HepG2 (cell line): ENCODE data around the gene ZMYND10. TPM values are rescaled to one million over a fixed set of nuclear protein-coding genes. Genes with fewer than 3 reads are reported as not detected.

Experiments
- ADNP ChIP-seq: sonication (generic); formaldehyde crosslinking; IDR thresholded peaks from 2 replicates; pipeline ENCODE4 v1.4.0; 2020; ENCODE audit warnings: missing genetic modification reagents
- ARHGAP35 ChIP-seq: sonication (generic); formaldehyde crosslinking; IDR thresholded peaks from 2 replicates; pipeline ENCODE4 v1.9.0; 2022; ENCODE audit warnings: mild to moderate bottlenecking, inconsistent platforms, moderate library complexity, missing genetic modification reagents, borderline replicate concordance
- HDAC2 ChIP-seq: sonication (generic); formaldehyde crosslinking; IDR thresholded peaks from 2 replicates; pipeline ENCODE4 v1.4.0; 2020; ENCODE audit warnings: missing genetic modification reagents
- HOXA3 ChIP-seq: sonication (generic); formaldehyde crosslinking; IDR thresholded peaks from 2 replicates; pipeline ENCODE4 v1.5.0; 2020; ENCODE audit warnings: missing genetic modification reagents
- MLX ChIP-seq: IDR thresholded peaks from 2 replicates; pipeline ENCODE4 v1.6.1; 2016
- NR2F6 ChIP-seq, 2 experiments: IDR thresholded peaks; 2 replicates each; pipeline ENCODE4 v1.6.1; 2016; ENCODE audit warnings: antibody characterized with exemption in 1 of 2, mild to moderate bottlenecking in 1 of 2
- PHF5A ChIP-seq: IDR thresholded peaks from one replicate; pipeline ENCODE4 v1.6.1; 2018; ENCODE audit warnings: low read depth, missing genetic modification reagents; ENCODE audit not compliant: unreplicated experiment
- RXRA ChIP-seq: sonication (generic); formaldehyde crosslinking; IDR thresholded peaks from 2 replicates; pipeline ENCODE4 v1.5.1; 2020; ENCODE audit warnings: missing genetic modification reagents
- ZBTB39 ChIP-seq: sonication (generic); formaldehyde crosslinking; IDR thresholded peaks from 2 replicates; pipeline ENCODE4 v1.5.0; 2020; ENCODE audit warnings: missing genetic modification reagents
- ZBTB7B ChIP-seq: sonication (generic); formaldehyde crosslinking; IDR thresholded peaks from 2 replicates; pipeline ENCODE4 v1.4.0; 2020; ENCODE audit warnings: missing genetic modification reagents
- ZKSCAN8 ChIP-seq: IDR thresholded peaks from 2 replicates; pipeline ENCODE4 v1.6.1; 2016; ENCODE audit warnings: borderline replicate concordance, missing genetic modification reagents, missing compliant biosample characterization
- ZNF264 ChIP-seq: sonication (generic); formaldehyde crosslinking; IDR thresholded peaks from 2 replicates; pipeline ENCODE4 v1.4.0; 2020; ENCODE audit warnings: missing genetic modification reagents
- ZNF331 ChIP-seq: sonication (generic); formaldehyde crosslinking; IDR thresholded peaks from 2 replicates; pipeline ENCODE4 v1.4.0; 2020; ENCODE audit warnings: missing genetic modification reagents
- ZNF362 ChIP-seq: sonication (generic); formaldehyde crosslinking; IDR thresholded peaks from 2 replicates; pipeline ENCODE4 v1.4.0; 2020; ENCODE audit warnings: missing genetic modification reagents, mild to moderate bottlenecking, borderline replicate concordance
- ZNF607 ChIP-seq: sonication (generic); formaldehyde crosslinking; IDR thresholded peaks from 2 replicates; pipeline ENCODE4 v1.5.1; 2020; ENCODE audit warnings: missing genetic modification reagents, mild to moderate bottlenecking, borderline replicate concordance
- ZNF660 ChIP-seq: sonication (generic); formaldehyde crosslinking; IDR thresholded peaks from 2 replicates; pipeline ENCODE4 v1.5.1; 2020; ENCODE audit warnings: mild to moderate bottlenecking, low read depth, missing genetic modification reagents, borderline replicate concordance
- ZNF781 ChIP-seq: sonication (generic); formaldehyde crosslinking; IDR thresholded peaks from 2 replicates; pipeline ENCODE4 v1.5.1; 2020; ENCODE audit warnings: borderline replicate concordance, mild to moderate bottlenecking, missing genetic modification reagents; ENCODE audit errors: not compliant biosample characterization
- polyA plus RNA-seq, 8 experiments: library from polyadenylated mRNA; depleted of rRNA in 3 of 8; stranded (reverse) in 7 of 8; unstranded in 1 of 8; fragments of >200 nt; fragmentation: Illumina TruSeq in 4 of 8; extraction: Trizol in 4 of 8; gene quantifications; 2 replicates each; pipeline versions ENCODE4 v1.2.1 to v1.2.3, GENCODE V29; 2011 to 2016; ENCODE audit warnings: low read depth in 4 of 8, missing spikeins in 1 of 8, mixed read lengths in 1 of 8; ENCODE audit not compliant: insufficient read depth in 1 of 8
- total RNA-seq, 5 experiments: library from RNA; depleted of rRNA; stranded (reverse); fragments of >200 nt; fragmentation: Illumina TruSeq; extraction: Trizol; gene quantifications; 2 replicates each; pipeline ENCODE4 v1.2.3, GENCODE V29; 2016; ENCODE audit warnings: low read depth in 1 of 5
- TF ChIP-seq, protein P1 (sequence below): IDR thresholded peaks from 2 replicates; pipeline ENCODE4 v1.6.1; 2016; ENCODE audit warnings: missing genetic modification reagents, missing compliant biosample characterization
- TF ChIP-seq, protein P2 (sequence below): sonication (generic); formaldehyde crosslinking; conservative IDR thresholded peaks from 2 replicates; pipeline ENCODE4 v1.4.0; 2020; ENCODE audit warnings: mild to moderate bottlenecking, missing genetic modification reagents, moderate library complexity

ZMYND10 gene
- total and polyA plus RNA-seq, 2 of the 13 experiments (the other 11 are each of a cell fraction or from before 2014, with no cell fraction given) = 0.60 to 0.74 TPM

DNA sequence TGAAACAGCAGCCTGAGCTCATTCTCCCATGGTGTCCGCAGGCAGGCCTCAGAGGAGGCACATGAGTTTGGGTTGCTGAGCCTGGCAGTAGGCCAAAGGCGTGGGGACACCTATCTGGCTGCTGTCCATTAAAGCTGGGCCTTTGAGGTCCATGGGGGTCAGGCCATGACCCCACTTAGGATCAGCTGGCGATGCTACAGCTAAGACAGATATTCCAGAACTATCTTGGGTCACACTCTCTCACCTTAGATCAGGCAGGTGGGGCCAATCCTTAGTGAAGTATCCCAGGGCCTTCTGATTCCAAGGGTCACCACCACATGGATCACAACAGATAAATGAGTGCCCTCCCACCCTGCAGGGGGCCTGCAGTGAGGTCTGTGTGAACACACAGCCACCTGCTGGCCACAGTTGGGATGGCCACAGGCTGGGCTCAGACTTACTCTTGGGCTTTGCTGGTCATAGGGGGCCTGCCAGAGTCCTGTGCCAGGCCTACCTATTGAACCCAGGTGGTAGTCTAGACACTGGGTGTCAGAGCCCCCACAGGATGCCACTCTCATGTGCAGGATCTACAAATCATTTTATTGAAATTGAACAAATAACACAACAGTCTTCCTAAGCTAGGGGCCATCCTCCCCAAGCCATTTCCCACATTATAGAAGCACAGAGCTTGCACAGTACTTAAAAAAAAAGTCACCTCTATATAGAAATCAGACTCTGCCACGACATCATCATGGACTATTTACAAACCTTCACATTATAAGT lies 21.0 kb downstream of the ZMYND10 start (continued):
- TF ChIP-seq ZBTB39 (0 out of 2 replicates have a peak, but pooled peaks have one; percentile 15), ADNP (CRISPR knock-in tag) (no peak), ZBTB7B (CRISPR knock-in tag) (peak; percentile 97), PHF5A (CRISPR knock-in tag) (peak; percentile 57), RXRA (CRISPR knock-in tag) (peak; percentile 69), ARHGAP35 (CRISPR knock-in tag) (no peak), ZNF331 (CRISPR knock-in tag) (peak; percentile 80; the same call in 1 of the 2 replicates), ZNF660 (CRISPR knock-in tag) (no peak), ZNF607 (CRISPR knock-in tag) (no peak), ZKSCAN8 (CRISPR knock-in tag) (peak; percentile 35; the same call in 1 of the 2 replicates), ZNF781 (CRISPR knock-in tag) (peak; percentile 32), MLX (CRISPR knock-in tag) (0 out of 2 replicates have a peak, but pooled peaks have one; percentile 19), ZNF264 (CRISPR knock-in tag) (0 out of 2 replicates have a peak, but pooled peaks have one; percentile 39), ZNF362 (CRISPR knock-in tag) (peak; percentile 47; the same call in 1 of the 2 replicates), NR2F6 (IDR thresholded peaks at IDR 0.05) (peak; percentile 74), NR2F6 (CRISPR knock-in tag; IDR thresholded peaks at IDR 0.05) (peak; percentile 86), HDAC2 (CRISPR knock-in tag) (peak; percentile 48; the same call in 1 of the 2 replicates), HOXA3 (CRISPR knock-in tag) (peak; percentile 67)
- TF ChIP-seq, protein P1, sequence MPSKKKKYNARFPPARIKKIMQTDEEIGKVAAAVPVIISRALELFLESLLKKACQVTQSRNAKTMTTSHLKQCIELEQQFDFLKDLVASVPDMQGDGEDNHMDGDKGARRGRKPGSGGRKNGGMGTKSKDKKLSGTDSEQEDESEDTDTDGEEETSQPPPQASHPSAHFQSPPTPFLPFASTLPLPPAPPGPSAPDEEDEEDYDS = peak; percentile 18; the same call in 1 of the 2 replicates
- TF ChIP-seq, protein P2, sequence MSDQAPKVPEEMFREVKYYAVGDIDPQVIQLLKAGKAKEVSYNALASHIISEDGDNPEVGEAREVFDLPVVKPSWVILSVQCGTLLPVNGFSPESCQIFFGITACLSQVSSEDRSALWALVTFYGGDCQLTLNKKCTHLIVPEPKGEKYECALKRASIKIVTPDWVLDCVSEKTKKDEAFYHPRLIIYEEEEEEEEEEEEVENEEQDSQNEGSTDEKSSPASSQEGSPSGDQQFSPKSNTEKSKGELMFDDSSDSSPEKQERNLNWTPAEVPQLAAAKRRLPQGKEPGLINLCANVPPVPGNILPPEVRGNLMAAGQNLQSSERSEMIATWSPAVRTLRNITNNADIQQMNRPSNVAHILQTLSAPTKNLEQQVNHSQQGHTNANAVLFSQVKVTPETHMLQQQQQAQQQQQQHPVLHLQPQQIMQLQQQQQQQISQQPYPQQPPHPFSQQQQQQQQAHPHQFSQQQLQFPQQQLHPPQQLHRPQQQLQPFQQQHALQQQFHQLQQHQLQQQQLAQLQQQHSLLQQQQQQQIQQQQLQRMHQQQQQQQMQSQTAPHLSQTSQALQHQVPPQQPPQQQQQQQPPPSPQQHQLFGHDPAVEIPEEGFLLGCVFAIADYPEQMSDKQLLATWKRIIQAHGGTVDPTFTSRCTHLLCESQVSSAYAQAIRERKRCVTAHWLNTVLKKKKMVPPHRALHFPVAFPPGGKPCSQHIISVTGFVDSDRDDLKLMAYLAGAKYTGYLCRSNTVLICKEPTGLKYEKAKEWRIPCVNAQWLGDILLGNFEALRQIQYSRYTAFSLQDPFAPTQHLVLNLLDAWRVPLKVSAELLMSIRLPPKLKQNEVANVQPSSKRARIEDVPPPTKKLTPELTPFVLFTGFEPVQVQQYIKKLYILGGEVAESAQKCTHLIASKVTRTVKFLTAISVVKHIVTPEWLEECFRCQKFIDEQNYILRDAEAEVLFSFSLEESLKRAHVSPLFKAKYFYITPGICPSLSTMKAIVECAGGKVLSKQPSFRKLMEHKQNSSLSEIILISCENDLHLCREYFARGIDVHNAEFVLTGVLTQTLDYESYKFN = peak; percentile 65
